HG02840 (cell line): ENCODE results near the gene PCSK6.

ENCODE experiments used
- ATAC-seq: cut with Tn5 transposase; IDR thresholded peaks from one replicate; pipeline ENCODE4 v1.9.1; 2021; ENCODE audit warnings: mild to moderate bottlenecking, moderate library complexity, moderate number of reproducible peaks; ENCODE audit not compliant: unreplicated experiment, low FRiP score

Gene PCSK6

DNA sequence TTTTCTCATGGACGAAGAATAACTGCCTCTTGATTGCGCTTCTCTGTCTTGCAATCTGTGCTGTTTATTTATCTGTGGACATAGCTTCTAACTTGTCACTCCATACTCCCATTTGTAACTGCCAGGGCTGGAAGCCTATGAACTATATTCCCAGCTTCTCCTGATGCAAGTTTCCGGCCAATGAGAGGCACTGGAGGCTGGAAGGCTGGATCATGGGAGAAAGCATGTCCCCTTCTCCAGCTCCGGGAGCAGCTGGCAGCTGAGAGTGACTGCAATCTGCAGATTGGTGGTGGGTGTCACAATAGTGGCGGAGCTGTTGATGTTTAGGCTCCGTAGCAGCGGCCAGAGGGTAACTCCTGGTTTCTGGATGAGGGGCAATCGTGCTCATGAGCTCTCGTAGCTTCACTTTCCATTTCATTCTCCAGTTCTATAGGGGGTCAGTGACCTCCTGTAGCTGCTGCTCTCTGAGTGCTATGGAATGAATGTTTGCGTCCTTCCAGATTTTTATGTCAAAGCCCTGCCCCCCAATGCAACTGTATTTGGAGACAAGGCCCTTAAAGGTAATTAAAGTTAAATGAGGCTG is 35.7 kb upstream of the PCSK6 start:
- no peak for ATAC-seq

DNA sequence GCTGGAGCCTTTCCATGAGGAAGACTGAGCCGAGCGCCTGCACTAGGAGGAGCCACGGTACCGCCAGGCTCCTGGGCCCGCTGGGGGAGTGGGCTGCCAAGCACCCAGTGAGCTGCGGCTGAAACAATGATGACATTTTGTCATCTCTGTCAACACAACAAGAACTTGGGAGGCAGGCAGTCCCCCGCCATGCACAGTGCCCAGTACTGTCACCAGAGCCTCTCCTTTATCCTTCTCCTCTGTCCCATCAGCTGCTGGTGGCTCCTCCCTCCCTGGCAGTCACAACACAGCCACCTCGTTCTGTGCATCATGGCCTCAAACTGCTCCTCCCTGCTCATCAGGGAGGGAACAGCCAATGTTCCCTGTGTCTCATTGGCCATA is 34.0 kb upstream of the PCSK6 start:
- ATAC-seq: no peak

DNA sequence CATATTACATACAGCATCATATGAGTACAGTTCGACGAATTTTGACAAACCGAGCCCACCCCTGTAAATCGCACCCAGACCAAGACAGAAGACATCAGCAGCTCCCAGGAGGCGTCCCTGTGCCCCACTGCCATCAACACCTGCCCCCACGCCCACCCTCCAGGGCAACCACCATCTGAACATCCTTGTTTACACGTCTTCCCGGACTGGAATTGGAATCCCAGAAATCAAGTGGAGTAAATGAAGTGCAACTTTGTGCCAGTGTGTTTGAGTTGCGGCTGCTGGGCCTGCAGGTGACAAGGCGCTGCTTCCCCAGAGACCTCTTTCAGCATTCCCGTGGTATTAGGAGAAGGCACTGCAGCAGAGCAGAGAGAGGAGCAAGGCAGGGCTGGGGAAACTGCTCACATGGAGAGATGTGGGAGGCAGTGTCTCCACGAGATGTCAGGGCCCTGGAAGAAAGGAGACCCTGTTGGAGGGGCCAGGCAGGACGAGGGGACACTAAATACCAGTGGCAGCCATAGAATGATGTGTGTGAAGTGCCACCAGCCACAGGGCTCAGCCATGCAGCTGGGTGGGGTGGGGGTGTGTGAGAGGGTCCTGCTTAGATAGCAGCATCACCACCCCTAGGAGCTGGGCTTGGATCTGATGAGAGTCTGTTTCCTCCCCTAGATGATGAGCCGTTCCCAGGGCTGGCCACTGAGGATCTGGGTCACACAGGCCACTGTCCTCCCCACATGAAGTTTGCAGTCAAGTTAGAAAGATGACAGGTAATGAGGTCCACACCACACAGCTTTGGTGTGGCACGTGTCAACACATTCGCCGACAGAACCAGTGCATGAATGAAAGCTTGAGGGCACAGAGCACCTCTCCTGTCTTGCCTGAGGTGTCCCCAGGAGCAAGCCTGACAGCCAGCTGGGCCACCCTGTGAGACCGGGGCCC is 33.4 kb upstream of the PCSK6 start:
- ATAC-seq: no peak

DNA sequence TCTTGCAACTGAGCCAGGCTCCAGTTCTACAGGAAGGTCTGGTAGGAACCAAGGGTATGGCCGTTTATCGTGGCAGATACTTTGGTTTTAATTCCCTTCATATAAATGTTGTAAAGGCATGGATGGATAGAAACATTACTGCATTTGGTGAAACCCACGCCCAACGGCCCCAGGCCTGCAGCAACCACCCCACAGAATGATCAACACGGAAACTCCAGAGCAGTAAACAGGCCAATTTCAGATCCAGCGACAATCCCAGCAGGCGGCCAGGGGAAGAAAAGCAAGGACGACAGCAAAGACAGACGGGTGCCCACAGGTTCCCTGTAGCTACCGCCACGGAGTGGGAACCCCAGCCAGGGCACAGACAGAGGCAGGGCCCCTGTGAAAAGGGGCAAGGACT is 32.6 kb upstream of the PCSK6 start:
- no peak for ATAC-seq

DNA sequence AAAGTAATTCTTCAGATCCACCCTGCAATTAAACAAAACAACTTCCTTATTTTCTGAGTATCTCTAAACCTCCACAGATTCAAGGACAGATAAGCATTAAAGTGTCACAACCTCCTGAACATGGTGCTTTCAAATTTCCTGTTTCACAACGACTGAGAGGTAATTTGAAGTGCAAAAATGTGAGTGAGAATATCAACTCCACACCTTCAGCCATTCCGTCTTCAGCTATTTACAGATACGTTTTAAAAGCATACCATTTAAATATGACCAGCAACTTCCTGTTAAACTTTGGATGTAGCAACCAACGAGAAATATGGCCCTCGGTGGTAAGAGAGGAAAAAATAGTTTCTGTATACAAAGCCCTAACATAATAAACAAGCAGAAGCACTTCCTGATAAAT is 32.1 kb upstream of the PCSK6 start:
- no peak for ATAC-seq

DNA sequence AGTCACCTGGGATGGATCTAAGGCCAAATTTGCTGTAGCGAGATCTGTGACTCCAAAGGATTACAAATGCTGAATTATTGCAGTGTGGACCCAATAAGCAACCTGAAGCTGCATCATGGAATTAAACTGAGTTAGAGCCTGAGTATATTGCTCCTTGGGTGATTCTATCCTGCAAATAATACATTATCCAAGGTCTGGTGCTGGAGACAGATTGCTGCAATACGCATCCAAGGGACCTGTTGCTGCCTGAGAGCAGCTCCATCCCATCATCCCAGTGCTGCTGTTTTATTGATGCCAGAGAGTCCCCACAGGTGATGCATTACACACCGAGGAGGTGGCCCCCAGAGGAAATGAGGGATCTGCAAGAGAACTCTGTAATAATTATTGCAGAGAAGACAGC is 31.6 kb upstream of the PCSK6 start:
- ATAC-seq: no peak

DNA sequence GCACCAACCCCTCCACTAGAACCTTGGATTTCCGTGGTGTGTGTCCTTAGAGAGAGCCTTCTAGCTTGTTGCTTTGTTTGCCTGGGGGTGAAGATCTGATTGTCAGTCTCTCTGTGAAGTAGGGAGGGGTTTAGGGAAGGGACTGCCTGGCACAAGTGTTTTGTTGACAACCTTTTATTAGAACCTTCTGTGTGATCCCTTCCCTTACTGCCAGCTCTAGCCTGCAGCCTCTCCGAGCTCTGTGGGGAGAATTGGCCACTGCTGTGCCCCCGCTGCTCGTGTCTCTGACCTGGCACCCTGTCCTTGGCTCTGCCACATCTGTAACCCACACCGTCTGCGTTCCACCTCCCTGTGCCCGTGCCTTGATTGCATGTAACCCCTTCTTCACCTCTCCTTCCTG is 30.9 kb upstream of the PCSK6 start:
- no peak for ATAC-seq

DNA sequence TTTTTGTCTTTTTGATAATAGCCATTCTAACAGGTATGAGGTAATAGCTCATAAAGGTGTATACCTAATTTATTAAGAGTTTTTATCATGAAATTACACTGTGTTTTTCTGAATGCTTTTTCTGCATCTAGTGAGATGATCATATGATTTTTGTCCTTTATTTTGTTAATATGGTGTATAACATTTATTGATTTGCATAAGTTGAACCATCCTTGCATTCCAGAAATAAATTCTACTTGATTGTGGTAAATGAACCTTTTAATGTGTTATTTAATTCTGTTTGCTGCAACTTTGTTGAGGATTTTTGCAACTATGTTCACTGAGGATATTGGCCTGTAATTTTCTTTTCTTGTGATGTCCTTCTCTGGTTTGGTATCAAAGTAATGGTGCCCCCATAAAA is 28.0 kb upstream of the PCSK6 start:
- no peak for ATAC-seq

DNA sequence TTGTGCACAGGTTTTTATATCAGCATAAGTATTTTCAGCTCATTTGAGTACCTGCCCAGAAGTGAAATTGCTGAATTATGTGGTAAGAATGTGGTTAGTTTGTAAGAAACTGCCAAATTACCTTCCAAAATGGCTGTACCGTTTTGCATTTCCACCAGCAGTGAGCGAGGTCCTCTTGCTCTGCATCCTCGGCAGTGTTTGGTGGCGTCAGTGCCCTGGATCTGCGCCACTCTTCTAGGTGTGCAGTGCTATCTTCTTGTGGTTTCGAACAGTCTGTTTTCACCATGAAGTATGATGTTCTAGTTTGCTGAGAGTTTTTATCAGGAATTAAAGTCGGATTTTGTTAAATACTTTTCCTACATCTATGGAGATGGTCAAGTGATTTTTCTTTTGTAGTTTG is 24.8 kb upstream of the PCSK6 start:
- ATAC-seq: no peak

DNA sequence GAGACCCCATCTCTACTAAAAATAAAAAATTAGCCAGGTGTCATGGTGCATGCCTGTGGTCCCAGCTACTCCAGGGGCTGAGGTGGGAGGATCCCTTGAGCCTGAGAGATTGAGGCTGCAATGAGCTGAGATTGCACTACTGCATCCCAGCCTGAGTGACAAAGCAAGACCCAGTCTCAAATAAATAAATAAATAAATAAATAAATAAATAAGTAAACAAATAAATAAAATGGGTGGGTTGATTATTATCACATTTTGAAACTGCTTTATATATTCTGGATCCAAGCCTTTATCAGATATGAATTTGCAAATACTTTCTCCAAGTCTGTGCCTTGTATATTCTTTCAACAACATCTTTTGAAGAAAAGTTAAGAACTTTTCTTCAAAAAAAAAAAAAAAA is 22.2 kb upstream of the PCSK6 start:
- ATAC-seq: no peak

DNA sequence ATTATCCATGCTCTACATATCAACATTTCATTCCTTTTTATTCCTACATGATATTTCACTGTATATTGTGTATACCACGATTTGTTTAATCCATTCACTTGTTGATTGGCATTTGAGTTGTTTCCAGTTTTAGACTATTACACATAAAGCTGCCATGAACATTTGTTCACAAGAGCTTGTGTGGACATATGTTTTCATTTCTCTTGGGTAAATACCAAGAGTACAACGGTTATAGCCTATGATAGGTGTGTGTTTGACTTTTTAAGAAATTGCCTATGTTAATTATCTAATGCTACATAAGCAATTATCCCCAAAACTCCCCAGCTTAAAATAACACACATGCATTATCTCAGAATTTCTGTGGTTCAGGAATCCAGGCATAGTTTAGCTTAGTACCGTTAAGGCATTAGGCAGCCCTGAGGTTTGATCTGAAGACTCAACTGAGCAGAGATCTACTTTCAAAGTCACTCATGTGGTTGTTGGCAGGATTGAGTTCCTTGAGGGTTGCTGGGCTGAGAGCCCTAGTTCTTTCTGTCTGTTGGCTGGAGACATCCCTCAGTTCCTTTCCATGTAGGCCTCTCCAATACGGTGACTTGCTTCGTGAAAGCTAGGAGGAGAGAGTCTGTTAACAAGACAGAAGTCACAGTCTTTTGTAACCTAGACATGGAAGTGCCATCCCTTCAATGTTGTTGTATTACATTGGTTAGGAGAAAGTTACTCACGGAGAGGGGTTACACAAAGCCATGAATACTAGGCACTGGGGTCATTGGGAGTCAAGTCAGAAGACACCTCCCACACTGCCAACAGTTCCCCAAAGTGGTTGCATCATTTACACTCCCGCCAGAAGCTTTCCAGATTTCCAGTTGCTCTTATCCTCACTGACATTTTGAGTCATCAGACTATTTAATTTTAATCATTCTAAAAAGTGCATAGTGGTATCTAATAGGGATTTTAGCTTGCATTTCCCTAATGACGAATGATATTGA is 21.0 kb upstream of the PCSK6 start:
- no peak for ATAC-seq

DNA sequence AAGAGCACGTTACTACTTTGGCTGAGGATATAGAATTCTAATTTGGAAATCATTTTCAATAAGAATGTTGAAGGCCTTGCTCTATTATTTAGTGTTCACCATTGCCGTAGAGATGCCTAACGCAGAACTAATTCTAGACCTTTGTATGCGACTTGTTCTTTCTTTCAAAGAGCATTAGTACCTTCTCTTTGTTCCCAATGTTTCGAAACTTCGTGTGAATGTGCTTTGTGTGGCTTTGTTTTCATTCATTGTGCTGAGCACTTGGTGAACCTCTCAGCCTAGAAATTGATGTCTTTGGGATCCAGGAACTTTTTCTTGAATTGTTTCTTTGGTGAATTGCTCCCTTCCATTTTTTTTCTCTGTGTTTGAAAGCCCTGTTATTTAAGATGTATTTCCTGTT is 19.8 kb upstream of the PCSK6 start:
- no peak for ATAC-seq

DNA sequence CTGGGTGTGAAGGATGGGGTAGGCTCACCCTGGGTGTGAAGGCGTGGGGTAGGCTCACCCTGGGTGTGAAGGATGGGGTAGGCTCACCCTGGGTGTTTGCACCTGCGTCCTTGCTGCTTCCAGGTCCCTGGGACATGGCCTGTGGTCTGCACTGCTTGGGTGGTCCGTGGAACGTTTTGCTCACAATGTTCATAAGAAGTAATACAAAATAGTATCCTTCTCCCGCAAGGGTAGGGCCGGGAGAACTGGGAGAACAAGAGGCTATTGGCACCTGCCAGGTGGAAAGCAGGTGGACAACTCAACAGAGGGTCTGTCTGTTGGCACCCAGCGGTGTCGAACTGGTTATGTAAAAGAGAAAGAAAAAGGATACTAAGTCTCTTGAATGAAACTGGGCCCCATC is 17.0 kb upstream of the PCSK6 start:
- ATAC-seq: no peak

DNA sequence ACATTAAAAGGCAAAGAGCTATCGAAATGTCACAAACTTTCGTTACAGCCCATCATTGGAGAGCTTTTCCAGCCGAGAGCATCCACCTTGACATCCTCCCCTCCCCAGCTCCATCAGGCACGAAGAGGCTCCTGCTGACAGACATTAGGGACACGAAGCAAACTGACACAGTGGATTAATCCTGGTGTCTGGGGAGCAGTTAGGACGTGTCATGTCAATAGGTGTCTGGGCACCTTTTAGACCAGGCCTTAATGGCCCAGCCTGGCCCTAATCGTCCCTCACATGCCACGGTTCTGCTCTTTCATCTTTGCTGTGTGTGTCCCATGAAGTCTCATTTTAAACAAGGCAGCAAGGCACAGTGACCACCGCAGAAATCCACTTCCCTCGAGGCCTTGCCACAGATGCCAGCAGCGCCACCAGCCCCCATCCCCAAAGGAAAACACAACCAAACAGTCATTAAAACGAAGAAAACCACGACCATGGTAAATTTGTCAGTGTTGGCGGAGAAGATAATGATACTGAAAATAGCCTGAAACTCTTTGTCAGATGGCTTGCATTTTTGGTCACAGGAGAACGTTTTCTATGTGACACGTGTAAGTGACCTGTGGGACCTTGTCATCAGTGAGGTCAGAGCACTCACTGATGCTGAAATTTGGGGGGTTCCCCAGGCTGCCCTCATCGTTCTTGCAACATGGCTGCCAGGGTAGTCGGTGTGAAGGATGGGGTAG is 16.3 kb upstream of the PCSK6 start:
- no peak for ATAC-seq

DNA sequence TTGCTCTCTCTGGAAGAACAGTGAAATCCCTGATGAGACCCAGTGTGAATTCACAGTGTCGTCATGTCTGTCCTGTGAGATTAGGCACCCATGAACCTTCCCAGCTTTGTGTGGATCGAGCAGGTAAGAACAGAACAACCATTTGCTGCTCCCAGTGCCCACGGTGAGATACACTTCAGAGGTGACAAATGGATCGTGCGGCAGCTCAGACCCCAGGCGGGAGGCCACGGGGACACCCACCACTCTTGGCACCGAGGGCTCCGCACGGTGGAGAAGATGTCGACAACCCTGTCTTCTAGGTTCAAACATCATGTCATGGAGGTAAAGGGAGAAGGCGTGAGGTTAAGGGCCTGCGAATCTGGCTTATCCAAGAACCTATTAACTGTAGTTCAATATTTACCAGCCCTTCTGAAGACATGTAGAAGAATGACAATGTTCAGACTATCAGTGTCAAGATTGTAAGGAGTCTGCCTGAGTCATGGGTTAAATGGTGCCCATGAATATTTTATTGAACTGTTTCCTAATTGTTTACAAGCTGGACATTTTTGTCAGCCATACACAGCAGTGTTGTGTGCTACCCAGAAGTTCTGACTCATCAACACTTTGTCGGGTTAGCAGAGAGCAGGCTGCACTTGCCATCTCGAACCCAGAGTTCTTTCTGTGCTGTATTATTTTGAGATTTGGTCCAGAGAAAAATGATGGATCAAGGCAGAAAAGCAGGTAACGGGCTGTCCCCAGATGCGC is 15.5 kb upstream of the PCSK6 start:
- ATAC-seq: no peak

DNA sequence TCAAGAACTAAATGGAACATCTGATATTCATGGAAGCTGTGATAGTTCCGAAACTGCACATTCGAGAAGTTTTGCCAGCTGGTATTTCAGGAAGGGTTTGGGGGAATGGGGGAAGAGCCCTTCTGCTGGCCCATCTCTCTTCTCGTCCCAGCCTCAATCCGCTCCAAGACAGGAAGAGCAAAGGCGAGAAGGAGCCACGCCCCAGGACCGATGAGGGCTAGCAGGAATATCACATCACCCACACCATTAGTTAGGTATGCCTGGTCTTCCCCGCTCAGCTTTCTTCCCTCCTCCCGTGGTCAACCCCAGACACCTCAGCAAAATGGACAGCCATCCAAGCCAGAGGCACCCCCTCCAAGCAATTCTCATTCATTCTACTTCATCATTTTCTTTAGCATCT is 14.9 kb upstream of the PCSK6 start:
- ATAC-seq: no peak

DNA sequence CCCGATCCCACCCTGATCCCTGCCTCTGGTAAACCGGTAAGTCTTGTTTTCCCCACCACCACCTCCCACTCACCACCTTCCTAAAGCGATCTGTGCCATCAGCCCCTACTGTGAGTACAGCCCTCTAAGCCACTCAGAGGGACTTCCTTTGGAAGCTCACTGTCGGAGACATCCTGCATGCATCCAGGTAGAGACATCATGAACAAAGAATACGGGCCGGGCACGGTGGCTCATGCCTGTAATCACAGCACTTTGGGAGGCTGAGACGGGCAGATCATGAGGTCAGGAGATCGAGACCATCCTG is 13.7 kb upstream of the PCSK6 start:
- no peak for ATAC-seq

DNA sequence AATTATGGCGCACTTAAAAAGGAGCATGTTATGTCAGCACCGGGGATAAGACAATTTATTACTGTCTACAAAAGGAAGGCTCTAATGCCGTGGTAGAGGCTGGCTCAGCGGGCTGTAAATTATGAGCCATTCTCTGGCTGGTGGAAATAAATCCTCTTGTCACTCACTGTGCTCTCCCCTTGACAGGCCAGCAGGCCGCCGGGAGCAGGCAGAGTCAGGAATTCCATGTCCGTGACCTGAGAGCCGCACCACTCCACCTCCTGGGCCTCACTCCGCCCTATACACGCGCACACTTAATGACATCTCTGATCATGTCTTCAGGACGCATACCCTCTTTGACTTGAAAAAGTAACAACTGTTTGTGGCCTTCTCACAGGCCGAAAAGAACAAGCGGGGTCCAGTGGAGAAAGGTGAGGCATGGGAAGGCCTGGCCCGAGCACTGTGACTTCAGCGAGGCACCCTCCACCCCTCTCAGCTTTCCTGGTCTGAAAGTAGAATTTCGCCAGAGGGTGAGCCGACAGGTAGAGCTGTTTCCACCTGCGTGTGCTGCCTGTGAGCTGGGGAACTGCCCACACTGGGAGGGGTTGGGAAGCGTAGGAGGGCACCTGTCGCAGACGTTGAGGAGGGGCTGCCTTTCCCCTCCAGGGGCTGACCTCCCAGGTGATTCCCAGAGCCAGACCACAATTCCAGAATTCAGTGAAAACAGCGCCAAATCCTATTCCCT is 13.2 kb upstream of the PCSK6 start:
- no peak for ATAC-seq

DNA sequence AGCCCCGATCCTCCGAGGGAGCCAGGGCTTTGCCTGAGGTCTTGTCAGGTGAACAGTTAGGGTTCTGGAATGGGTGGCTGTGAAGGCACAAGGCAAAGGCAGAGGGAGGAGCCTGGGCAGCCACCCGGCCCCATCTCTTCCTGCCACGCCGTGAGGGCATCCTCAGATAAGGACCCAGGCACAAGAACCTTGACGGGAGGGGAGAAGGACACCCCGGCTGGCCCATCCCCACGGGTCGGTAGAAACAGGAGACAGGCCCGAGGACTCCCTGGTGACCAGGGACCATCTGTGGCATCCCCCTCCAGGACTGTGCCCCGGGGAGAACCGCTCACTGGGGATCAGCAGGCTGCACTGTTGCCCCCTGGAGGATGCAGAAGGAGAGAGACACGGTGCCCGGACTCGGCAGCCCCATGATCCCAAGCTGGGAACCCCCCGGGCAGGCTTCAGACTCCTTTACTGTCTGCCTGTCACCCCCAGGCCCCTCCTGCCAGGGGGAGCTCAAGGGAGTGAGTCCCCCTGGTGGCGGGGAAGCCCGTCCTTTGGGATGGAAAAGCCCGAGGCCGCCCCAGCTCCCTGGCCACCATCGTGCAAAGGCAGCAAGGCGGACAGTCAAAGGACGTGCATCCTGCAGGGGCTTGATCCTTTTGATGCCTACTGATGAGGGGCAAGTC is 12.3 kb upstream of the PCSK6 start:
- ATAC-seq: no peak
